NCI-H1436 treated with DMSO at 0.1 percent for 48 hours (cell line): Measurements from ENCODE around the gene ANKRD62.
"Not testable (repeated sequence)": the region's sequence is repeated elsewhere in the genome, so short reads cannot be mapped to it uniquely, and the experiment has no call there.

Experiments
- DNase-seq: peaks from one replicate; lab custom pipeline; 2025; lab: John Stamatoyannopoulos, UW

ANKRD62 gene

DNA sequence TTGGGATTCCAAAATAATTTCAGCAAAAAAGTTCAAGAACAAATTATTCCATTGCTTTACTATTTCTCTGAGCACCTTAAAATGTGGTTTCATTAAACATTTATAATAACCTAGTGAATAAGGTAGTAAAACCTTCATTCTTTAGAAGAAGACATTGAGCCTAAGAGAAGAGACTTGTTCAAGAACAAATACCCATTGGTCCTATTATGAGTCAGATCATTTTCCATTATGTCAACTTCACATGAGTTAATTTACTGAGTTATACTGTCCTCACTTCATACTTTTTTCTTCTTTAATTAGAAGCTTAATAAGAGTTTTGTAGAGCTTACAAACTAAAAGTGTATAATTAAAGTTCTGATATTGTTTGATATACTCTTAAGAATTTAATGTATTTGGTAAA, 5.5 kb downstream of the ANKRD62 start:
- DNase-seq = no peak

DNA sequence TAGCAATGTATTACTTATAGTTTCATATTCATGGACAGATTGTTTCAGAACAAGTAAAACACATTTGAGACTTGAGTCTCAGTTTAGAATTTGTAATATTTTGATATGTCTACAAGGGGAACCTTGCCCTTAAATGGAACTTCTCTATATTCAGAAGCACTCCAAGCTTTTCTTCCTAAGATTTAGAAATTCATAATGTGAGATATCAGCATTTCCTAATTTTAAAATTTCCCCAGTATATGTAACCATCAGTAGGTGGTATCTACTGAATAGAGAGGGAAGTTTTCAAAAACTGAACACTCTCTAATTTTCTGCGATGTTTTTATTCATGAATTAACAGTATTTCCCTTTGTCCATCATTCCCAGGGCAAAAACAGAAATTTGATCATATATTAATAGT, 7.6 kb downstream of the ANKRD62 start:
- no peak for DNase-seq

DNA sequence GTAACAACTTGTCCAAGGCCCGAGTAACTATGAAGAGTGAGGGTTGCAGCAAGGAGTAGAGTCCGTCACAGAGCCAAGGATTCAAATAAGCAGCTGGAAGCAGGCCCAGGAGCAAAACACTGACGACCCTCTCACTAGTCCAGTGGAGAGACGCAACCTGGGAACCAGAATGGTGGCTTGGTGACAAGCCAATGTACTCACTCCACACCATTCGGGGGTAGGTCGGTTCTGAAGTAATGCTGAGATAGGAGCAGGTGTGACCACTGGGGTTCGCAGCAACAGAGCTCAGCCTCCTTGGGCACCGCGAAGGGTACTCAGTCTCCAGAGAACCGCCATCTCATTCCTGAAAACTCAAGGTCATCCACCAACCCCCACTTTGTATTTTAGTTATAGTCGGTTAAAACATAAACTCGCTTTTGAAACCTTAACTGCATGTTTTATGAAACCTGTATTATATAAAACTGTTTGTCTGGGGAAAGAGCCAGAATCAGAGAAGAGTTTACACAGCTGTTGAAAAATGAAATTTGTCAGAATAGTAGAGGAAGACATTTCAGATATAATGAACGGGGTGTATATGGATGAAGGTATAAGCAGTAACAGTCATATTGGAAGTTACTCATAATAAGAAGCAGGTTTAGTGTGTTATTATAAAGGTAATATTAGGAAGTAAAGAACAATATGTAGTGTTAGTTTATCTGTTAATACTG, 8.6 kb downstream of the ANKRD62 start:
- DNase-seq = no peak

DNA sequence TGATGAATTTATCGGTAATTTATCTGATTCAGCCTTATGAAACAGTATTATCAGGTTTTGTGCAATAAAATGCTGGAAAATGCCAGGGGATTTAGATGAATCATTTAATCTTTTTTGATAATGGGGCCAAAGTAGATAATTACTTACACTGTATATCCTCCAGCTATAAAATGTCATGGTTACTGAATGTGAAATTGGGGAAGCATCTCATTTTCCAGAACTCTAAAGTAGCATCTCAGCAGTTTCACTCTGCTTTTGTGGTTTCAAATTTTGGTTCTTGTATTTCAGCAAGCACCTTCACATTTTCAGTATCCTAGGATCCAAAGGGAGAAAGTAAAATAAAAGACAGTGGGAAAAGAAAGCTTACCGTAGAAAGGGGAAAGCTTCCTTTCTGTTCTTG, 12.8 kb downstream of the ANKRD62 start:
- no peak for DNase-seq

DNA sequence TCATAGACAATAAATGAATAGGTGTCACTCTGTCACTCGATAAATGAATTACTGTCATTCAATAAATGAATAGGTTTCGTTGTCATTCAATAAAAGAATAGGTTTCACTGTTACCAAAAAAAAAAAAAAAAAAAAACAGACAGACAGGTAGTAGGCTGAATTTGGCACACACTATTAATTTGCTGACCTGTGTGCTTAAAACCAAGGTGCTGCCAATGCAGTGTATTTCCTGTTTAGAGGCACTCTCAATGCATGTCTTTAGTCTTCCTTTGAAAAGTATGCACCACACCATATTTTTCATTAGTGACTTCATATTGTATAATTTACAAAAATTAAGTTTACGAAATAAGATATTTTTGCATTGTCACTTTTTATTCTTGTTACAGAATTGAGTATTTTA, 16.2 kb downstream of the ANKRD62 start:
- no peak for DNase-seq

DNA sequence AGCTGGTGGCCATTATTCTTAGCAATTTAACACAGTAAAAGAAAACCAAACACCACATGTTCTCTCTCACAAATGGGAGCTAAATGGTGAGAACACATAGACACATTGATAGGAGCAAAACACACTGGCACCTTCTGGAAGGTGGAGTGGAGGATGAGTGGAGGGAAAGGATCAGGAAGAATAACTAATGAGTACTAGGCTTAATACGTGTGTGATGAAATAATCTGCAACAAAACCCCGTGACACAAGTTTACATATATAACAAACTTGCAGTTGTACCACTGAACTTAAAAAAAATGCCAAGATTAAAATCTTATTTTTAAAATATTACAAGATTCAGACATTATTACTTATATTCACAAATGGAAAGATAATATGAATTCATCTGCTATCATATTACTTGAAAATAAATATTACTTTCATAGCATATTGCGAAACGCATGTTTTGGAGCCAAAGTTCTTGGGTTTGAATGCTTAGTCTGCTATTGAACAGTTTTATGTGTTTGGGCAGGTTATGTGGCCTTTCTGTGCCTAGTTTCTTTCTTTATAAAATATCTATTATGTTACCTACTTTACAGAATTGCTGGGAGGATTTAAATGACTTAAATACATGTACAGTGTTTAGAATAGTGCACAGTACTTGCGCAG, 20.5 kb downstream of the ANKRD62 start:
- no peak for DNase-seq

DNA sequence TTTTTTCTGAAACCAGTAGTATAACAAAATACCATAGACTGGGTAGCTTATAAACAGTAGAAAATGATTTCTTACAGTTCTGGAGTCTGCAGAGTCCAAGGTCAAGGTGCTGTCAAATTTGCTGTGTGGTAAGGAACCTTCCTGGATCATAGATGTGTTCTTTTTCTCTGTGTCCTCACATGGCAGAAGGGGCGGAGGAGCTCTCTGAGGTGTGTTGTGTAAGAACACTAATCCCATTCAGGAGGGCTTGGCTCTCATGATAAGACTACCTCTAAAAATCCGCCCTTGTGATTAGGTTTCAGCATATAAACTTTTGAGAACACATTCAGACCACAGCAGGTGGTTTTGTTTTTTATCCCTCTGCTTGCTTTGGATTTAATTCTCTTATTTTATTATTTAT, 25.7 kb downstream of the ANKRD62 start:
- no peak for DNase-seq

DNA sequence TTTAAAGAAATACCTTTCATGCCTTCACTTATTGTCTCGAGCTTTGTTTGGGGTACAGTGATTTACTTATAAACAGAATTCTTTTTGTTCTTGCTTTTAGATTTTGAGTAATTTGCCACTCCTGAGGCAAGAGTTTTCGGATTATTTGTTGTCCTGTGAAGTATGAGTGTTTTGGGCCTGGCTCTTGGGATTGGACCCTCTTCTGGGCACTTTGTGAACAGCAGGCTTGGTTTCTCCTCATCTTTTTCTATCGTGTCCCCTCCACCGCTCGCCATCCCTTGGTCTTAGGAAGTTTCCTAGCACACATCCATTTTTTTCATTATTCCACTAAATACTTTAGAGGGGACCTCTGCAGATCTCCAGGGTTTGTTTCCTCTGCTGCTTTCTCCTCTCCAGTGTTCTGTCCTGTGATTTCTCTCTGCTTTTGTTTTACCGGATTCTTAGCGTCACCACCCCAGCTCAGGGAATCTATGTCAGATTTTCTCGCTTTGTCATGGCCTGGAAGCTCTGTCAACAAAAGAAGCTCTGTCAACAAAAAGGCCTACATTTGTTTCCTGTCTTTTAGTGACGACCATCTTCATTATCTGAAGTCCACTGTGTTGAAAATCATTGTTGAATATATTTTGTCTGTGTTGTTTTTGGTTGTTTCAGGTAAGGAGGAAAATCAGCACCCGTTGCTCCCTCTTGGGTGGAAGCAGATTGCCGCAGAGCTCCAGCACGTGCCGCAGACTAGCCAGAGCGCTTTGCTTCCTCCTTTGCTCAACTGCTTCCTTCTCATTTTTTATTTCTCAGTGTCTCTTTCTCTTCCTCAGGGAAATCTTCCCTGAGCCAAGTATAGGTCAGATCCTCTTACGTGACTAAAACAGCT, 27.8 kb downstream of the ANKRD62 start:
- DNase-seq = no peak

DNA sequence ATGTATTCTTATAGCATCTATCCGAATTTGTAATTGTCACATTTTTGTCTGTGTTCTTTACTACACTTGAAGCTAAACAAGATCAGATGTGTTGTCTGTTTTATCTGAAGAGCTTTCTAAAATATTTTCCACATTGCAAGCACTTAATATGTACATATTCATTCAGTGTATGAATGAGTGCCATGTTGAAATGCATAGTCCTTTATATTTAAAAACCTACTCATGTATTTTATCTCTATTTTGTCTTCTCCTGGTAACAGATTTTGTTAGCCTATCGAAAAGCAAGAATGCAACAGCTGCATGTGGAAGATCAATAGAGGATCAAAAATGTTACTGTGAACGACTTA, 28.4 kb downstream of the ANKRD62 start:
- not testable (repeated sequence) for DNase-seq

DNA sequence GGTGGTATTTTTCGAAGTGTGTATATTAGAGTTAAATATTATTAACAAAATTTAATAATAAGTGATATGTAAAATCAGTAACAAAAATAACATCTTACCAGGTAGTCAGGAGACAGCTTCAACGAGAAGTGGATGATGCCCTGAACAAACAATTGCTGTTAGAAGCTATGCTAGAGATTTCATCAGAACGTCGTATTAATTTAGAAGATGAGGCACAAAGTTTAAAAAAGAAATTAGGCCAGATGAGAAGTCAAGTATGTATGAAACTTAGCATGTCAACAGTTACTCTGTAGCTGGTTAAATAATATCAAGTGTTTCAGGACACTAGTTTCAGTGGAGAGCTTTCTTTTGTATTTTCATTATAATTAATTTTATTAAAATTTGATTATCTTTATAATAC, 34.0 kb downstream of the ANKRD62 start:
- not testable (repeated sequence) for DNase-seq

DNA sequence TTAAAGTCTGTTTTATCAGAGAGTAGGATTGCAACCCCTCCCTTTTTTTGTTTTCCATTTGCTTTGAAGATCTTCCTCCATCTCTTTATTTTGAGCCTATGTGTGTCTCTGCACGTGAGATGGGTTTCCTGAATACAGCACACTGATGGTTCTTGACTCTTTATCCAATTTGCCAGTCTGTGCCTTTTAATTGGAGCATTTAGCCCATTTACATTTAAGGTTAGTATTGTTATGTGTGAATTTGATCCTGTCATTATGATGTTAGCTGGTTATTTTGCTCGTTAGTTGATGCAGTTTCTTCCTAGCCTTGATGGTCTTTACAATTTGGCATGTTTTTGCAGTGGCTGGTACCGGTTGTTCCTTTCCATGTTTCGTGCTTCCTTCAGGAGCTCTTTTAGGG, 45.2 kb downstream of the ANKRD62 start:
- not testable (repeated sequence) for DNase-seq

DNA sequence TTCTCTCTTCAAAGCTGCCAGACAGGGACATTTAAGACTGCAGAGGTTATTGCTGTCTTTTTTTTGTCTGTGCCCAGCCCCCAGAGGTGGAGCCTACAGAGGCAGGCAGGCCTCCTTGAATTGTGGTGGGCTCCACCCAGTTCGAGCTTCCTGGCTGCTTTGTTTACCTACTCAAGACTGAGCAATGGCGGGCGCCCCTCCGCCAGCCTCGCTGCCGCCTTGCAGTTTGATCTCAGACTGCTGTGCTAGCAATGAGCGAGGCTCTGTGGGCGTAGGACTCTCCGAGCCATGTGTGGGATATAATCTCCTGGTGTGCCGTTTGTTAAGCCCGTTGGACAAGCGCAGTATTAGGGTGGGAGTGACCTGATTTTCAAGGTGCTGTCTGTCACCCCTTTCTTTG, 47.2 kb downstream of the ANKRD62 start:
- not testable (repeated sequence) for DNase-seq

DNA sequence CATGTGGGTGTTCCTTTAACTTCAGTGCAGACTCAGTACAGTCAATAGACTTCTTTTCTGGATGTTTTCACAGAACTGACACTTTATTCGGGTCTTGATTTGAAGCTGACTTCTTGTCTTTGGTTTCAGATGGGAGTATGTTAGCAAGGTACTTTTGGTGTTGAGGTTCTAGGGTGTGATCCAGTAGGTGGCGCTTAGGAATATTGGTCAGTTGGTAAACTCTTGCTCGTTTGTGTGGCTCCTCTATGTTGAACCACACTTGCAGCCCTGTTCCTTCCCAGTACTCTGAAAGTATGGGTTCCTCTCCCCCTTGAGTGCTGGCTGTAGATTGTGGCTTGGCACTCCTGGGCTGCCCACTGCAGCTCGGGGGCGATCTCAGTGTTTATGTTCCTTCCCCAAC, 48.1 kb downstream of the ANKRD62 start:
- DNase-seq = not testable (repeated sequence)

DNA sequence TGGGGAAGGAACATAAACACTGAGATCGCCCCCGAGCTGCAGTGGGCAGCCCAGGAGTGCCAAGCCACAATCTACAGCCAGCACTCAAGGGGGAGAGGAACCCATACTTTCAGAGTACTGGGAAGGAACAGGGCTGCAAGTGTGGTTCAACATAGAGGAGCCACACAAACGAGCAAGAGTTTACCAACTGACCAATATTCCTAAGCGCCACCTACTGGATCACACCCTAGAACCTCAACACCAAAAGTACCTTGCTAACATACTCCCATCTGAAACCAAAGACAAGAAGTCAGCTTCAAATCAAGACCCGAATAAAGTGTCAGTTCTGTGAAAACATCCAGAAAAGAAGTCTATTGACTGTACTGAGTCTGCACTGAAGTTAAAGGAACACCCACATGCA, 55.8 kb downstream of the ANKRD62 start:
- not testable (repeated sequence) for DNase-seq

DNA sequence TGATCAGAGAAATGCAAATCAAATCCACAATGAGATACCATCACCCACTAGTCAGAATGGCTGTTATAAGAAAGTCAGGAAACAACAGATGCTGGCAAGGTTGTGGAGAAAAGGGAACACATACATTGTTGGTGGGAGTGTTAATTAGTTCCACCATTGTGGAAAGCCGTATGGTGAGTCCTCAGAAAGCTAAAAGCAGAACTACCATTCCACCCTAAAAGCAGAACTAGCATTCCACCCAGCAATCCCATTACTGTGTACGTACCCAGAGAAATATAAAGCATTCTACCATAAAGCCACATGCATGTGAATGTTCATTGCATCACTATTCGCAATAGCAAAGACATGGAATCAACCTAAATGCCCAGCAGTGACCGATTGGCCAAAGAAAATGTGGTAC, 60.7 kb downstream of the ANKRD62 start:
- DNase-seq = no peak

DNA sequence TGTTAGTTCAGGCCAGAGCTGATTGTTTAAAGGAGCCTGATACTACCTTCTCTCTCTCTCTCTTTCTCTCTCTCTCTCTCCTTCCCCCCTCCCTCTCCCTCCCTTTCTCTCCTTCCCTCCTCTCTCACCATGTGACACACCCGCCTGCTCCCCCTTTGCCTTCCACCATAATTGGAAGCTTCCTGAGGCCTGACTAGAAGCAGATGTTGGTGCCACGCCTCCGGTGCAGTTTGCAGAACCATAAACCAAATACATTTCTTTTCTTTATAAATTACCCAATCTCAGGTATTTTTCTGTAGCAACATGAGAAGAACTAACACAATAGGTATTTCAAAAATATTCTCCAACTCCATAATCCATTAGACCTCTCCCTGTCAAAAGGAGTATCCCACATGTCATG, 62.4 kb downstream of the ANKRD62 start:
- no peak for DNase-seq

DNA sequence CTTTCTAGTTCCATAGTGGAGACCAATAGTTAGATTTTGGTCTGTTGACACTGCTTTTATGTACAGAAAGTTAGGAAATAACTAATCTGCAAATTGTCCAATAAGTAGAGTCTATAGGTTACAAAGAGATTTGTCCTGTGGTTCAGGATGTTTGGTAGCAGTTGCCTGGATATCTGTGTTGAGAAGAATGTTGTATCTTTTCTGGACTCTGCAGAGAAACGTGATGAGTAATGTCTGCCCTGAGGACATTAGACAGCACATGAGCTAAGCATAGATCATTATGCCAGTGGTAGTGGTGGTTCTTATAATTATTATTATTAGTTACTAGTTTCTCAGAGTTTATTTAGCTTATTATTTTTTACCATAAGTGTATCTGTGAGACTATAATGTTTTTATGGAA, 65.8 kb downstream of the ANKRD62 start:
- no peak for DNase-seq

DNA sequence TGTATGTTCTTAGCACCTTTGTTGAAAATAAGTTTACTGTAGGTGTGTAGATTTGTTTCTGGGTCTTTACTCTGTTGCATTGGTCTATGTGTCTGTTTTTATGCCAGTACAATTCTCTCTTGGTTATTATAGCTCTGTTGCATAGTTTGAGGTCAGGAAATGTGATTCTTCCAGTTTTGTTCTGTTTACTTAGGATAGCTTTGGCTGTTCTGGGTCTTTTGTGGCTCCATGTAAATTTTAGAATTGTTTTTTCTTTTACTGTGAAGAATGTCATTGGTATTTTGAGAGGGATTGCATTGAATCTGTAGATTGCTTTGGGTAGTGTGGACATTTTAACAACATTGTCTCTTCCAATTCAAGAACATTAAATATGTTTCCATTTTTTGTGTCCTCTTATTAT, 69.1 kb downstream of the ANKRD62 start:
- DNase-seq = no peak

DNA sequence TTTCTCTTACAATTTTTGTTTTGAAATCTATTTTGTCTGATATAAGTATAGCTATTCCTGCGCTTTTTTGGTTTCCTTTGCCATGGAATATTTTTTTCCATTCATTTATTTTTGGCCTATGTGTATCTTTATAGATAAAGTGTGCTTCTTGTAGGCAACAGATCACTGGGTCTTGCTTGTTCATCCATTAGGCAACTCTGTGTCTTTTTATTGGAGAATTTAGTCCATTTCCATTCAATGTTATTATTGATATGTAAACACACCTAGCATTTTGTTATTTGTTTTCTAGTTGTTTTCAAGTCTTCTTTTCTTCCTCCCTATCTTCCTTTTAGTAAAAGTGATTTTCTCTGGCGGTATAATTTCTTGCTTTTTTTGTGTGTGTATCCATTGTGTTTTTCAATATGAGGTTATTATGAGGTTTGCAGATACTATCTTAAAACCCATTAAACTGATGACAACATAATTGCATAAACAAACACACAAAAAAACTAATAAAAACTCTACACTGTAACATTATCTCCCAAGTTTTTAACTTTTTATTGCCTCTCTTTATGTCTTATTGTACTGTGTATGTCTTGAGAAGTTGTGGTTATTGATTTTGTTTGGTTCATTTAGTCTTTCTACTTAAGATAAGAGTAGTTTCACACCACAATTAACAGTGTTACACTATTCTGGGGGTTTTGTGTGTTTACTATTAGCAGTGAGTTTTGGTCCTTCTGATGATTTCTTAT, 71.6 kb downstream of the ANKRD62 start:
- no peak for DNase-seq
